GM12875 (cell line): ENCODE measurements around the gene SIX2.
A peak's percentile ranks its signal among the peaks of the same experiment; 100 is the strongest.

Source experiments
- H3K4me3 ChIP-seq: one replicate; pipeline ENCODE4 v1.5.1; 2011; ENCODE audit warnings: low read depth, low read length, control low read depth
- TF ChIP-seq, protein P1 (sequence below): IDR thresholded peaks from 2 replicates; pipeline ENCODE4 v1.5.1; 2011; ENCODE audit warnings: low read depth, mild to moderate bottlenecking, control low read depth, inconsistent platforms, low read length, moderate library complexity, borderline replicate concordance; ENCODE audit not compliant: insufficient read depth

Gene SIX2

GRCh38 chr2:44974064-44974715 is 35.1 kb downstream of the SIX2 start:
- TF ChIP-seq, protein P1, sequence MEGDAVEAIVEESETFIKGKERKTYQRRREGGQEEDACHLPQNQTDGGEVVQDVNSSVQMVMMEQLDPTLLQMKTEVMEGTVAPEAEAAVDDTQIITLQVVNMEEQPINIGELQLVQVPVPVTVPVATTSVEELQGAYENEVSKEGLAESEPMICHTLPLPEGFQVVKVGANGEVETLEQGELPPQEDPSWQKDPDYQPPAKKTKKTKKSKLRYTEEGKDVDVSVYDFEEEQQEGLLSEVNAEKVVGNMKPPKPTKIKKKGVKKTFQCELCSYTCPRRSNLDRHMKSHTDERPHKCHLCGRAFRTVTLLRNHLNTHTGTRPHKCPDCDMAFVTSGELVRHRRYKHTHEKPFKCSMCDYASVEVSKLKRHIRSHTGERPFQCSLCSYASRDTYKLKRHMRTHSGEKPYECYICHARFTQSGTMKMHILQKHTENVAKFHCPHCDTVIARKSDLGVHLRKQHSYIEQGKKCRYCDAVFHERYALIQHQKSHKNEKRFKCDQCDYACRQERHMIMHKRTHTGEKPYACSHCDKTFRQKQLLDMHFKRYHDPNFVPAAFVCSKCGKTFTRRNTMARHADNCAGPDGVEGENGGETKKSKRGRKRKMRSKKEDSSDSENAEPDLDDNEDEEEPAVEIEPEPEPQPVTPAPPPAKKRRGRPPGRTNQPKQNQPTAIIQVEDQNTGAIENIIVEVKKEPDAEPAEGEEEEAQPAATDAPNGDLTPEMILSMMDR, result peak; percentile 48; the same call in 1 of the 2 replicates
- no peak overlapping the region for H3K4me3 ChIP-seq

GRCh38 chr2:44972771-44973535 is 36.3 kb downstream of the SIX2 start:
- TF ChIP-seq, protein P1, result no peak
- no peak overlapping the region for H3K4me3 ChIP-seq

- TF ChIP-seq, protein P1, result no peak
- H3K4me3 ChIP-seq, result no peak overlapping the region
These were observed 38.3 kb downstream of the SIX2 start for GRCh38 chr2:44970846-44971450.

GRCh38 chr2:44969936-44970335 is 39.3 kb downstream of the SIX2 start:
- TF ChIP-seq, protein P1, result no peak

DNA sequence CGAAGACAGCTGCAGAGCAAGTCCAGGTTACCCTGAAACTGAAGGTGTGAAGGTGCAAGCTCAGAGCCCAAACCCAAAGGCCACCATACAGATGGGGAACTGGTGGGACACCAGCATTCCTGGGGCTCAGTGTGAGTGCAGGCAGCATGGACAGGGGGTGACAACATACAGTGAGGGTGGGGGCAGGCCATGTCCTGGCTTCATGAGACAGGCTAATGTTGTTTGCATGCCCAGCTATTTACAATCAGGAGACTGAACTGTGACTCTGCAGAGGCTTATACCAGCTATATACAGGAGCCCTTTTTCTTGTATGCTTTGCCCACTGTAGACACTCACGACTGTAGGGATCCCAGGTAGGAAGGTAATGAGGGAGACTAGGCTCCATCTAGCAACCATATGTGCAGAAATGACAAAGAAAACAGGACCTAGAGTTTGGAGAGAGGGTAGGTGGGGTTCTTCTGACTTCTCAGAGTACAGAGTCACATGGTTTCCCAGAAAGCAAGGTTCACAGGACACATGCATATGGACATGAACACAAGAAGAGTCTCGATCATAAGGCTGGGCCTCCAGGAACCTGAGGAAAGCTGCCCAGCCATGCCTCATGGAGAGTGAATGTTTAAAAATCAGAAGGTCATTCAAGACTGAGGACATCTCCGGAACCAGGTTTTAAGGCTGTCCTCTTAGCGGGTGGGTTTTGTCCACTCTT is 41.4 kb downstream of the SIX2 start:
- H3K4me3 ChIP-seq, result no peak overlapping the region
- TF ChIP-seq, protein P1, result no peak

More at GRCh38 chr2:44969936-44970335, 39.3 kb downstream of the SIX2 start:
- H3K4me3 ChIP-seq, result no peak overlapping the region

GRCh38 chr2:44967056-44967455 is 42.2 kb downstream of the SIX2 start:
- TF ChIP-seq, protein P1, result no peak
- H3K4me3 ChIP-seq, result no peak overlapping the region
